Astrocyte of the spinal cord (primary cell): ENCODE results near the gene FSIP2.

ENCODE experiments used
- DNase-seq: peaks from one replicate; pipeline ENCODE4 v3.0.0; 2011; ENCODE audit warnings: low read depth, low spot score
- H3K4me3 ChIP-seq: 2 replicates; pipeline ENCODE4 v1.5.1; 2011; ENCODE audit warnings: low read depth, mild to moderate bottlenecking, low read length, moderate library complexity
- CTCF ChIP-seq: IDR thresholded peaks from 2 replicates; pipeline ENCODE4 v1.5.1; 2012; ENCODE audit warnings: low read depth, mild to moderate bottlenecking, low read length, inconsistent platforms
- in situ Hi-C: cut with HindIII; loops from 2 replicates; pipeline ENCODE4 v1.10.0; 2017; ENCODE audit warnings: low sequenced_read_pairs

Gene FSIP2

GRCh38 chr2:185823773-185824172, 85.2 kb downstream of the FSIP2 start:
- no peak for TF ChIP-seq CTCF
- DNase-seq, result no peak
- in situ Hi-C loops, result no loop called here
- H3K4me3 ChIP-seq, result no peak overlapping the region

GRCh38 chr2:185825557-185825956, 87.0 kb downstream of the FSIP2 start:
- H3K4me3 ChIP-seq, result no peak overlapping the region
- in situ Hi-C loops, result no loop called here
- DNase-seq, result no peak
- TF ChIP-seq CTCF, result no peak

- in situ Hi-C loops, result no loop called here
- no peak for DNase-seq
- no peak for TF ChIP-seq CTCF
- H3K4me3 ChIP-seq, result no peak overlapping the region
Measured at GRCh38 chr2:185828326-185828725, 89.7 kb downstream of the FSIP2 start.

GRCh38 chr2:185833864-185834263, 95.3 kb downstream of the FSIP2 start:
- no peak overlapping the region for H3K4me3 ChIP-seq
- no peak for DNase-seq
- no peak for TF ChIP-seq CTCF
- in situ Hi-C loops, result no loop called here

GRCh38 chr2:185835974-185836373, 97.4 kb downstream of the FSIP2 start:
- no peak overlapping the region for H3K4me3 ChIP-seq
- no peak for TF ChIP-seq CTCF
- no peak for DNase-seq
- in situ Hi-C loops, result no loop called here

- no peak for TF ChIP-seq CTCF
- H3K4me3 ChIP-seq, result no peak overlapping the region
- in situ Hi-C loops, result no loop called here
- DNase-seq, result no peak
Measured at GRCh38 chr2:185854885-185855284, 116.3 kb downstream of the FSIP2 start.

- no peak for TF ChIP-seq CTCF
- DNase-seq, result peak; percentile 30
- H3K4me3 ChIP-seq, result no peak overlapping the region
- in situ Hi-C loops, result no loop called here
Measured at GRCh38 chr2:185857691-185858090, 119.1 kb downstream of the FSIP2 start.
